T-helper 22 cell (primary cell): ENCODE measurements around the gene ERC1.
"Not testable (repeated sequence)": the region's sequence is repeated elsewhere in the genome, so short reads cannot be mapped to it uniquely, and the experiment has no call there.

Source experiments
- DNase-seq: peaks from one replicate; pipeline ENCODE4 v3.0.0-alpha.2; 2020; ENCODE audit warnings: low read depth

The ERC1 gene

DNA sequence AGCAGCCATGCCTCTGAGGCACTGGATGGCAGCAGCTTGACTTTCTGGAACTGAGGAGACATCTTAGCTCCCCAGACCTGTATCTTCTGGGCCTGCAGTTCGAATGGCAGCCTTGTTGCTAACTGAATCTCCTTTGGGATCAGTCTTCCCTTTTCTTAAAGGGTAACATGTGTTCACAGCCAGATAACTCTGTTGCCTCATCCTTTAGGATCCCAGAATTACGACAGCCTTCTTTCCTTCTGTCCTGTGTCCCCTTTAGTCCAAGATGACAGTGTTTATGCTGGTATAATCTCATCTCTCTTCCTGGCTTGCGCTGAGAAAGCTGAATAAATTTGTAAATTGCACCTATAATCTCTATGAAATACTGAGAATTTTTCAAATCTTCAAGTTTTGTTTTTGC lies 9.1 kb upstream of the ERC1 start:
- no peak for DNase-seq

DNA sequence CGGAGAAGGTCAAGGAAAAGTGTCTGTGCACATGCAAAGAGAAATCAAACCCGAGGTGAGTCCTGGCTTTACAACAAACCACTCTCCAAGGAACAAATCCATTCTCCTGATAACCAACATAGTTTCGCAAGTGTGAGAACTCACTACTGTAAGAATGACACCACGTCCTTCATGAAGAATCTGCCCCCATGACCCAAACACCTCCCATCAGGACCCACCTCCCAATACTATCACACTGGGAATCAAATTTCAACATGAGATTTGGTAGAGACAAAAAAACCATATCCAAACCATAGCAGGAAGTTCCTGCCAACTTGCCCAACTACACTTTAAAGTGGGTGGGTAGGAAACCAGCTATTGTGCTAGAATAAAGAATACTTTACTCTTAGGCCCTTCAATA lies 2.4 kb upstream of the ERC1 start:
- no peak for DNase-seq

DNA sequence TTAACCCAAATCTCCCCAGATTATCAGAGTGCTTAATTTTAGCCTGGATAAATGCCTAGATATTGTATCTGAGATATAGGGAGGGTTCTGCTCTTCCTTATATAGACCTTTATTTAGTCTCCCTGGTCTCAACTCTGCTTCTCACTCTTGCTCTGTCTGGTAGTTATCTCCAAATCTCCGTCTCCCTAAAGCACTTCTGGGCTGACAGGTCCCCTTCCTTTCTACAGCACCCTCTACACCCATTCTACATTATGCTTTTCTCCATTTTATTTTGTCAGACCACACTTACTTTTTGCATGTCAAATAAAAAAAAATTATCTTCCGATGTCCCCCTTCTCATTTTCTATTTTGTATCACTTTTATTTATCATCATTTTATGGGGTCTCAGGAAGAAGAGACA lies 2.0 kb upstream of the ERC1 start:
- DNase-seq, result no peak

DNA sequence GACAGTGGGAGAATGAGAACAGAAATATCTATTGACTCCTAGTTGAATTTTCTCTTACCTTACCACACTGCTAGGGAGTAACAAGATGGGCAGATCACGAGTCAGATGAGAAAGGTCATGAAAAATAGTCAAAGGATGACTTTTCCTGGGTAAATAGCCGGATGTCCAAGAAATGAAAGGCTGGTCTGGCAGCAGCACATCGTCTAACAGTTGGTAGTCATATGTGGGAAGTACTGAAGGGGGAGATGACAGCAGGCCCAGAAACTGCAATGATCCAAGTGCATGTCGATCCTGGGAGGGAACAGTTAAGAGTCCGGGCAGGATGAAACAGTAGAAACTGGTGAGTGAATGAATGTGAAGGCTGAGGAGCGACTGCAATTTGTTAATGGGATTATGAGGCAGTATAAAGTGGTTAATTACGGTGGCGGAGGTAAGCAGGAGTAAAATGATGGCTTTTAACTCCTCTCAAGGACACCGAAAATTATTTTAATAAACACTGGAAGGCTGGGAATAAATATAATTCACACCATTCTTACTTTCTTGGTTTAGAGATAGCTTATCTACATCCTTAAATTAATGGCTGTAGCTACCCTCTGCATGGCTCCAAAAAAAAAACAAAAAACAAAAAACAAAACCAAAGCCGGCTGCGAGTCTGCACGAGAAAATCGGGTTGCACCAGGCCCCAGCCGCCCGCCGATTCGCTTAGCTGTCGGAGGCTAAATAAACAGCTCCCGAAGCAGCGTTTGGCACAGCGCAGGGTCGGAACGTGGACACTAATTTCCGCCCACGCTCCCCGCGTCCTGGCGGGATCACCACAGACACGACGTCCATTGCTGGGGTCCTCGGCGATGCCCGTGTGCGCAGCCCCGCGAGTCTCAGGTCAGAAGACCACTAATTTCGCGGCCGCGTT lies 1.0 kb upstream of the ERC1 start:
- DNase-seq, result peak; percentile 8

DNA sequence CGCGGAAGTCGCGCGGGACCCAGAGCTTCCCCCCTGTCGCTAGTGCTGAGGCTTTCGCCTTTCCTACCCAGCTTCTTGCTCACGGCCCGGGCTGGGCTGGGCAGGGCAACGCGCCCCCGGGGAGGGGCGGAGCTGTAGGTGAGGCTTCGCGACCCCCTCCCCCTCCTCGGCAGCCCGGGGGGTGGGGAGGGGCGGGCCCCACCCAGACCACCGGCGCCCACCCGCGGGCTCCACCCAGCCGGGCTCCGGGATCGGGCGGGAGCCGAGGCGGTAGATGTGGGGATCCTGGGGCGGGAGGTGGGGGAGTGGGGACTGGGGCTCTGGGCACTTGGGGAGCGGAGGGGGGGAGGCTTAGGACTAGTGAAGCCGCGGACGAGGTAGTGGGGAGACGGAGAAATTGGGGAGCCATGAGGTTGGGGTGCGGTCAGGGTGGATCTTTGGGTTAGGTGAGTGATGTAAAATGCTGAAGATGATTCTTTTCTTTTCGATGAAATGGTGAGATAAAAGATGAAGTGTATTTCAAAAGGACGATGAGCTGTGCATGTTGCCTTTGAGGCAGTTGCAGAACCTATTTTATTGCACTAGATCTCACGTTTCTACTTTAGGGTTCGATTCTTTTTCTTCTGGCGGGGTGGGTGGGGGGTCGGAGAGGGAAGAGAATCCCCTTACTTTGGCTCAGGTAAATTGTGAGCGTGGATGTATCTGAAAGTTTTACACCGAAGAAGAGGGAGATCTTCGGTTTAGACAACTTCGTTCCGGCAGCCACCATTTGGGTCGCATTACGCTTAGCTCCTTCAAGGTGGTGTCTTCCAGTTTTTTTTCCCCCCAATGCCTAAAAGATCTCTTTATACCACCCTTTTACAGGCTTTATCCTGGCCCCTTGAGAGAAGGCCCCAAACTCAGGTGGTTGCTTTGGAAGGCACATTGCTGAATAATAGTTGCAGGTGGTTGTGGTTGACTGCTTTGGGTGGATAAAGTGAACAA lies 619 bp downstream of the ERC1 start:
- DNase-seq, result no peak

DNA sequence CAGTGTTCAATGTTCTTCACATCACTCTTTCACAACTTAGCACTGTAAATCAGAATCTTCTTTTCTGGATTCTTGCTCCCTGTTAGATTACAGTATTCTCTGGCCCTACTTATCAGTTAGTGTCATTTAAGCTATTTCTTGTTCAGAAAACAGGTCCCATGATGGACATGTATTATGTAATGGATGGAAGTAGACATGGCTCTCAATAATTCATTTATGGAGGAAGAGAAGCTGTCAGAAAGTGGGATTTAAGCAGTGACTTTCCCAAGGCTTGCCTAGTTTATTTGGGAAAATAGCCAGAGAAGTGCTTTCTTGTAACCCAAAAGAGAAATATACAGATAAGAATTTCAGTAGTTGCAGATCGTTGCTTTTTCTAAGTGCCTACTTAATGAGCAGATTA lies 1.6 kb downstream of the ERC1 start:
- DNase-seq, result no peak

DNA sequence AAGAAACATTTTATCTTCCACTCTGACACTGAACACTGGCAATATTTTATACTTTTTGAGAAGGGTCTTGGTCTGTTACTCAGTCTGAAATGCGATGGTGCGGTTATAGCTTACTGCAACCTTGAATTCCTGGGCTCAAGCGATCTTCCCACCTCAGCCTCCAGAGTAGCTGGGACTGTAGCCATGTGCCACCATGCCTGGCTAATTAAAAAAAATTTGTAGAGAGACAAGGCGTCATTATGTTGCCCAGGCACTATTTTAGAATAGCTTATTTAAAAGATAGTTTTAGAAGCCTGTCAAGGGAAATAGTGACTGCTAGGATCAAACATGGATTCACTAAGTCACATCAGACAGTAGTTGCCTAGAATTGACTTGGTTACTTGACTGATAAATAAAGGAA lies 5.9 kb downstream of the ERC1 start:
- DNase-seq, result no peak

DNA sequence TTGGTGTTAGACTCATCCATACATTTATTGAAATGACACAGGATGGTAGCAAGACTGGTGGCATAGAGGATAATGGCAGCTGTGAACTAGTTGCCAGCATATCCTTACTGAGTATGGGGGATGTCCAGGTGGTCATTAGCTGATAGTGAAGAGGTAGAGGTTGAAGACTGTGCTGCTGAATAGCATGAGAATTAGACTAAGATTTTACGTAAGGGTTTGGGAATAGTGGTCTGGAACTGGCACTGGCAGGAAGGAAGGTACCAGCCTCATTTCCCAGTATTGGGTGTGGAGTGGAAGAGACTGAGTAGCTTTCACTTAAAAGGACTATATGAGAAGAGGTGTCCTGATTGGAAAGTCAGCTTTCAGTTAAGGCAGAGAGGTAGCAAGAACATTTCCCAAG lies 6.5 kb downstream of the ERC1 start:
- DNase-seq, result no peak

DNA sequence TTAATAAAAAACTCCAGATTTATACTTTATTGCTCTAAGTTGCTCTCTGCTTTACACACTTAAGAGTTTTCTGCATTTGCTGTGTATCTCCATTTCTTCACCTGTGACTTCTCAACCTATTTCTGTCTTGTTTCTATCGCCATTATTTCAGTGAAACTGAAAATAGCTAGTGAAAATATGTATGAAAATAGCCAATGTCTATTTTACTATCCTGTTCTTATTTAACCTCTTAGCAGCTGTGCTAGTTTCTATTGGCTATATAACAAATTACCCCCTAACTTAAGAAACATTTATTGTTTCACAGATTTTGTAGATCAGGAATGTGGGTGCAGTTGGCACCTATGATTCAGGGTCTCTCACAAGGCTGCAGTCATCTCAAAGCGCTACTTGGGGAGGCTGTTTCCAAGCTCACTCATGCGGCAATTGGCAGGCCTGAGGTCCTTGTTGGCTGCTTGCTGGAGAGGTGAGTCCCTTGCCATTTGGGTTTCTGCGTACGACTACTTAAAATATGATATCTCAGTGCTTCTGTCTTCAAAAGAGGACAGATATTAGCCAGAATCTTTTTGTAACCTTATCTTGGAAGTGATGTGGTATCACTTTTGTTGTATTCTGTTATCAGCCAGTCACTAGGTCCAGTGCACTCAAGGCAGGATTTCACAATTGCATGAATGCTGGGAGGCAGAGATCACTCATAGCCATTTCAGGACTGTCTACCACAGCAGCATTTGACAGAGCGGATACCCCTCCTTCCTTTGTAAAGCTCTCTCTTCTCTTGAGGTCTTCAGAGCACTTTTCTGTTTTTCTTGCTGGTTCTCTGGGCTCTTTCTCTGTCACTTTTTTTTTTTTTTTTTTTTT lies 7.2 kb downstream of the ERC1 start:
- DNase-seq, result no peak

DNA sequence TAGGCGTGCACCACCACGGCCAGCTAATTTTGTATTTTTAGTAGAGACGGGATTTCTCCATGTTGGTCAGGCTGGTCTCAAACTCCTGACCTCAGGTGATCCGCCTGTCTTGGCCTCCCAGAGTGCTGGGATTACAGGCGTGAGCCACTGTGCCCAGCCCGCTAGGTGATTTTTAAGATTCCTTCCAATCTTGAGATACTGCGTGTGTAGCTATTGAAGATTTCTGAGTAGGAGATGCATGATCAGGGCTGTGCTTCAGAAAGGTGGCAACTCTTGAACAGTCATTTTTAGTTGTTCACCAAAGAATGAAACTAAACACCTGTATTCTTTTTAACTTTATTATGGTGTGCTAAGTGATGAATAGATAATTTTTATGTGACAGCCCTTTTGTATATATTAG lies 8.7 kb downstream of the ERC1 start:
- DNase-seq, result not testable (repeated sequence)

DNA sequence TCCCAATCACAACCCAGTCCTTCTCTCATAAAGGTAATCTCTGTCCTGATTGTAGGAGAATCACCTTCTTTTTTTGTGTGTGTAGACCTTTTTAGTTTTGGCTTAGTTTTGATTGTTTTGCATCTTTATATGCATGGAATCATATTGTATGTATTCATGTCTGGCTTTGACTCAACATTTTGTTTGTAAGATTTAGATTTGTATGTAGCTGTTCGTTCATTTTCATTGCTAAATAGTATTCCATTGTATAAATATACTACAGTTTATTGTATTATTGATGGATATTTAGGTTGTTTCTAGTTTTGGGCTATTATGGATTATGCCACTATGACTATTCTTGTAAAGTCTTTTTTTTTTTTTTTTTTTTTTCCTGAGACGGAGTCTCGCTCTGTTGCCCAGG lies 10.5 kb downstream of the ERC1 start:
- no peak for DNase-seq

DNA sequence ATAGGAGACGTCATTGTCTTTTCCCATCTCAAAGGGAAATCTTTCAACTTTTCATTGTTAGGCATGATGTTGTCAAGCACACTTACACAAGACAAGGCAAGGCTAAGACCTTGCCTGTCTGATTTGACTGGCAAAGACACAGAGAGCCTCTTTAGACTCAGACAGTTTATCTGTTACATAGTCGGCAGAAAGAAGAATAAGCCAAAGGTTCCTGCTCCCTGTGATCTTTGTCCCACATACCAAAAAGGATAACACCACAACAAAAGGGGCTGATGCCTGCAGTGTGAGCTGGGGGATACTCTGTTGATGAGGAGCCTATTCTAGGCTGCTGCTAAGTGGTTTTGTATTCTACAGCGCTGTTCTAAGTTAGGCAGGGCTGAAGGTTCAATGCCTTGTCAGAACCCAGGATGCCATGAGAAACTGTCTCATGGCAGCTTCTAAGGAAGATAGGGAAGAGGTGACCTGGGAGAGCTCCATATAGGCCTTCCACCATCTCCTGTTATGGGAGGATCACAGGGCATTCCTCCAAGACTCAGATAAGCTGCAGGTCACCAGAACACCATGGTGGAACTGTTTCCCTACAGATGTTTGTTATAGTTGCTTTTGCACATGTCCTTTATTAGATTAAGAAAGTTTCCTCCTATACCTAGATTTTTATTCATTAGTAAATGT lies 12.7 kb downstream of the ERC1 start:
- DNase-seq, result no peak

DNA sequence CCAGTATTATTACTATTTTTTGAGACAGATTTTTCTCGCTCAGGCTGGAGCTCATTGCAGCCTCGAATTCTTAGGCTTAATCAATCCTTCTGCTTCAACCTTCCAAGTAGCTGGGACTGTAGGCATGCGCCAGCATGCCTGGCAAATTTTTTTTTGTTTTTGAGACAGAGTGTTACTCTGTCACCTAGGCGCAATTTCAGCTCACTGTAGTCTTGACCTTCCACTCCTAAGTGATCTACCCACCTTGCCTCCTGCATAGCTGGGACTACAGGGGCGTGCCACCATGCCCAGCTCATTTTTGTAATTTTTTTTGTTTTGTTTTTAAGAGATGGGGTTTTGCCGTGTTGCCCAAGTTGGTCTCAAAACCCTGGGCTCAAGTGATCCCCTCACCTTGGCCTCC lies 15.2 kb downstream of the ERC1 start:
- DNase-seq, result no peak

DNA sequence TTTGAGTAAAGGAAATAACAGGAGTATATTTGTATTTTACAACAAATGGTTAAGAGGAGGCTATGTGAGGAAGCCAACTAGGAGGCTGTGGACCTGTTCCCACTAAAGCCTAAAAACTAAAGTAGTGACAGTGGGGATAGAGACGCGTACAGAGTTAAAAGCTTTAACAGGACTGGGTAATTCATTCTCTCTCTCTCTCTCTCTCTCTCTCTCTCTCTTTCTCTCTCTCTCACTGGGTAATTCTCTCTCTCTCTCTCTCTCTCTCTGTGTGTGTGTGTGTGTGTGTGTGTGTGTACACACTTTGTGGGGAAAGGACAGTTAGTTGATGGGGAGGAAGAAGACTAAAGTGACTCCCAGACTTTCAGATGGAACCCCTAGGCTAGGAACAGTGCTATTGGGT lies 16.3 kb downstream of the ERC1 start:
- no peak for DNase-seq

DNA sequence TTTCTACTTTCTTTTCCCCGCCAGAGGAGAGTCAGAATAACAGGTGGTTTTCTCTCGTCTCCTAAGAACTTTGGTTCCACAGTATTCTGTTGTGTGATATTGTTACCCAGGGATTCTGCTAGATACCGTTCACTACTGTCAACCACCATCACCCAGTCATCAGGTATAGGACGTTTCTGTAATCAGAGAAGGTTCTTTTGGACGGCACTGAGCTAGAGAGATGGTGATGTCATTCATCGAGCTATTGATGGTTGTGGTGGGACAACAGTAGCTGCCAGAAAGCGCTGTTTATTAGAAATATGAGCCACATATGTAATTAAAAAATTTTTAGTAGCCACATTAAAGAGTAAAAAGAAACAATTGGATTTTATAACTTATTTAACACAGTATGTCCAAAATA lies 17.0 kb downstream of the ERC1 start:
- no peak for DNase-seq

DNA sequence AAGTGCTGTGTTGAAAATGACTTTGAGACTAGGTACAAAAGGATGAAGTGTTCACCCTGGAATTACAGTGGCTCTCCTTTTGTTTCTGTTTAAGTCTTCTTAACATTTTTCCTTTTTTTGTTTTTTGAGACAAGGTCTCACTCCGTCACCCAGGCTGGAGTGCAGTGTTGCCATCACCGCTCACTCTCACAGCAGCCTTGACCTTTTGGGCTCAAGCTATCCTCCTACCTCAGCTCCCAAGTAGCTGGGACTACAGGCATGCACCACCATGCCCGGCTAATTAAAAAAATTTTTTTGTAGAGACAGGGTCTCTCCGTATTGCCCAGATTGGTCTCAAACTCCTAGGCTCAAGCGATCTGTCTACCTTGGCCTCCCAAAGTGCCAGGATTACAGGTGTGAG lies 20.1 kb downstream of the ERC1 start:
- DNase-seq, result no peak

DNA sequence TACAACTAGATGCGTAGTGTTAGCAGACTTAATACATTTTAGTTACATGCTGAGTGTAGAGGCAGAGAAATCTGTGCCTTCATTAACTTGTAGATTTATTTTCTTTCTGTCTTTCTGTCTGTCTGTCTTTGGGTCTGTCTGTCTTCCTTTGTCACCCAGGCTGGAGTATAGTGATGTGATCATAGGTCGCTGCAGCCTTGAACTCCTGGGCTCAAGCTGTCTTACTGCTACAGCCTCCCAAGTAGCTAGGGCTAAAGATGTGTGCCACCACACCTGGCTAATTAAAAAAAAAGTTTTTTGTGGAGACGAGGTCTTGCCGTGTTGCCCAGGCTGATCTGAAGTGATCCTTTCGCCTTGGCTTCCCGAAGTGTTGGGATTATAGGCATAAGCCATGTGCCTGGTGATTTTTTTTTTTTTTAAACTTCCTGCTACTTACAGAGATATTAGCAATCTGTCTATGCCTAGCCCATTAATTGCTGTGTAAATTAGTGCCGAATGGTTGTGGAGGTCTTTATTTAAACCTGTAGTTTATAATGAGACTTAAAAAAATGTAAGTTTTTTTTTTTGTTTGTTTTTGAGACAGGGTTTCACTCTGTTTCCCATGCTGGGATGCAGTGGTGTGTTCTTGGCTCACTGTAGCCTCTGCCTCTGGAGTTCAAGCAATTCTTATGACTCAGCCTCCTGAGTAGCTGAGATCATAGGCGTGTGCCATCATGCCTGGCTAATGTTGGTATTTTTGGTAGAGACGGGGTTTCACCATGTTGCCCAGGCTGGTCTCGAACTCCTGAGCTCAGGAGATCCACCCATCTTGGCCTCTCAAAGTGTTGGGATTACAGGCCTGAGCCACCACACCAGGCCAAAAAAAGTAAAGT lies 22.8 kb downstream of the ERC1 start:
- no peak for DNase-seq

DNA sequence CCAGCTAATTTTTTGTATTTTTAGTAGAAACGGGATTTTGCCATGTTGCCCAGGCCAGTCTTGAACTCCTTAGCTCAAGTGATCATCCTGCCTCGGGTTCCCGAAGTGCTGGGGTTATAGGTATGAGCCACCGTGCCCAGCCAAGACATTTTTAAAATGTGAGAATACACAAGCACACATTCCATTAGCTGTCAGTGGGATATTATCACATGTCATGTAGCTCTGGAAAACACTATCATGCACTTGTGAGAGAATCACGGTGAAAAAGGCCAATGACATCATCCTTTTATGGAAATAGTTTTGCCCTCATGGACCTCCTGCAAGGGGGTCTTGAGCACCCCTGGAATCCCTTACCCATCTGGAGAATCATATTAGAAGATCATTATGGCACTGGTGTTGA lies 28.3 kb downstream of the ERC1 start:
- no peak for DNase-seq

DNA sequence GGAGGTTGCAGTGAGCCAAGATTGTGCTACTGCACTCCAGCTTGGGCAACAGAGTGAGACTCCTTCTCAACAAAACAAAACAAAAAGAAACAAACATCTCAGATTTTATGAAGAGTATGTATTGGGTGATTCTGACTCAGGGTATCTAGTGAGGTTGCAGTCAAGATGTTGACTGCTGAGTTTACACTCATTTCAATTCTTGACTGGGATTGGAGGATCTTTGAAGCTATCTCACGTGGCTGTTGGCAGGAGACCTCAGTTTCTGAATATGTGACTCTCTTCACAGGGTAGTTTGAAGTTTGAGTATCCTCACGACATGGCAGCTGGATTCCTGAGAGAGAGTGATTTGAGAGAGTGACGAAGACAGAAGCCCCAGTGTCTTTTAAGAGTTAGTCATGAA lies 29.4 kb downstream of the ERC1 start:
- no peak for DNase-seq
